SK-N-SH (cell line): ENCODE results near the gene KRTAP1-4. TPM values are rescaled to one million over a fixed set of nuclear protein-coding genes. Genes with fewer than 3 reads are reported as not detected.

Experiments
- CTCF ChIA-PET: fragments of 300-600, 350-600 bp; formaldehyde crosslinking; extraction: SDS; loops from one replicate; lab custom pipeline; 2021; lab: Yijun Ruan, JAX
- POLR2A ChIA-PET: fragments of 350-600 bp; sonication (Branson Sonifier 250); formaldehyde crosslinking; extraction: SDS; loops from one replicate; lab custom pipeline; 2020; ENCODE audit warnings: antibody characterized with exemption, inconsistent platforms; lab: Yijun Ruan, JAX
- DNase-seq: peaks from one replicate; pipeline ENCODE4 v3.0.0; 2012
- H2AFZ ChIP-seq: fragments of 200-600 bp; sonication (generic); 2 replicates; pipeline ENCODE4 v1.8.1; 2016; ENCODE audit warnings: antibody characterized with exemption, mild to moderate bottlenecking, low read depth
- H3F3A ChIP-seq: fragments of 200-600 bp; sonication (generic); replicated peaks from 2 replicates; pipeline ENCODE3; 2016; ENCODE audit warnings: antibody characterized with exemption, mild to moderate bottlenecking; ENCODE audit not compliant: insufficient read depth
- H3K27ac ChIP-seq, 2 experiments: fragments of 200-500 bp in 1 of 2; fragments of 200-600 bp in 1 of 2; sonication (Bioruptor generic) in 1 of 2; sonication (generic), shearing (Covaris generic) in 1 of 2; 2 replicates each; pipeline versions ENCODE4 v1.5.1 to v1.6.1; 2014 to 2016; ENCODE audit warnings: low read depth in 2 of 2, inconsistent platforms in 1 of 2, low read length in 1 of 2, mild to moderate bottlenecking in 1 of 2, mixed read lengths in 1 of 2
- H3K27me3 ChIP-seq: fragments of 200-600 bp; sonication (generic), shearing (Covaris generic); 2 replicates; pipeline ENCODE4 v1.6.1; 2016; ENCODE audit warnings: mixed run types; ENCODE audit not compliant: insufficient read depth
- H3K36me3 ChIP-seq, 2 experiments: fragments of 200-500 bp in 1 of 2; fragments of 200-600 bp in 1 of 2; sonication (Bioruptor generic) in 1 of 2; sonication (generic) in 1 of 2; replicated peaks in 1 of 2; 2 replicates each; pipeline versions ENCODE3 to v1.5.1; 2014 to 2016; ENCODE audit warnings: low read length in 1 of 2, mild to moderate bottlenecking in 1 of 2; ENCODE audit not compliant: insufficient read depth in 2 of 2, control insufficient read depth in 1 of 2
- H3K4me1 ChIP-seq, 2 experiments: fragments of 200-500 bp in 1 of 2; fragments of 200-600 bp in 1 of 2; sonication (Bioruptor generic) in 1 of 2; sonication (generic), shearing (Covaris generic) in 1 of 2; 2 replicates each; pipeline versions ENCODE4 v1.5.1 to v1.6.1; 2014 to 2016; ENCODE audit warnings: low read depth in 1 of 2, low read length in 1 of 2, mixed run types in 1 of 2; ENCODE audit not compliant: insufficient read depth in 2 of 2, control insufficient read depth in 1 of 2
- H3K4me2 ChIP-seq: fragments of 200-600 bp; sonication (generic), shearing (Covaris generic); 2 replicates; pipeline ENCODE4 v1.6.1; 2017; ENCODE audit warnings: mixed run types
- H3K4me3 ChIP-seq, 2 experiments: fragments of 200-500 bp in 1 of 2; fragments of 200-600 bp in 1 of 2; sonication (Bioruptor generic) in 1 of 2; sonication (generic), shearing (Covaris generic) in 1 of 2; 2 replicates each; pipeline versions ENCODE4 v1.5.1 to v1.8.1; 2014 to 2016; ENCODE audit warnings: low read depth in 2 of 2, inconsistent platforms in 1 of 2, low read length in 1 of 2, mild to moderate bottlenecking in 1 of 2, mixed read lengths in 1 of 2, moderate library complexity in 1 of 2
- H3K79me2 ChIP-seq: fragments of 200-600 bp; sonication (generic); 2 replicates; pipeline ENCODE4 v1.8.1; 2017; ENCODE audit warnings: mild to moderate bottlenecking; ENCODE audit not compliant: insufficient read depth
- H3K9ac ChIP-seq: fragments of 200-600 bp; sonication (generic); 2 replicates; pipeline ENCODE4 v1.6.1; 2017; ENCODE audit warnings: mixed run types
- H3K9me2 ChIP-seq: fragments of 200-600 bp; sonication (generic); 2 replicates; pipeline ENCODE4 v1.6.1; 2017; ENCODE audit warnings: mixed run types
- H3K9me3 ChIP-seq: fragments of 200-600 bp; sonication (generic); 2 replicates; pipeline ENCODE4 v1.6.1; 2017; ENCODE audit warnings: mixed run types, mild to moderate bottlenecking, moderate library complexity
- H4K20me1 ChIP-seq: fragments of 200-600 bp; sonication (generic); 2 replicates; pipeline ENCODE4 v1.6.1; 2017; ENCODE audit warnings: mild to moderate bottlenecking, mixed run types; ENCODE audit not compliant: insufficient read depth
- EP300 ChIP-seq, 2 experiments: IDR thresholded peaks; 2 replicates each; pipeline versions ENCODE4 v1.4.0 to v1.6.1; 2012; ENCODE audit warnings: borderline replicate concordance in 1 of 2, low read depth in 1 of 2, low read length in 1 of 2
- FOSL2 ChIP-seq: IDR thresholded peaks from 2 replicates; pipeline ENCODE4 v1.4.0; 2012; ENCODE audit warnings: low read depth, mild to moderate bottlenecking, moderate library complexity, borderline replicate concordance
- FOXJ3 ChIP-seq: sonication (generic); formaldehyde crosslinking; IDR thresholded peaks from 2 replicates; pipeline ENCODE4 v1.5.1; 2020; ENCODE audit warnings: mild to moderate bottlenecking, missing genetic modification reagents
- FOXM1 ChIP-seq: IDR thresholded peaks from 2 replicates; pipeline ENCODE4 v1.4.0; 2012; ENCODE audit warnings: low read depth, mild to moderate bottlenecking
- GABPA ChIP-seq: IDR thresholded peaks from 2 replicates; pipeline ENCODE4 v1.4.0; 2012; ENCODE audit warnings: low read depth, mild to moderate bottlenecking
- JUND ChIP-seq: IDR thresholded peaks from 2 replicates; pipeline ENCODE4 v1.4.0; 2012
- MAX ChIP-seq: IDR thresholded peaks from 2 replicates; pipeline ENCODE4 v1.4.0; 2012; ENCODE audit warnings: low read depth
- MEF2A ChIP-seq: IDR thresholded peaks from 2 replicates; pipeline ENCODE4 v1.4.0; 2012; ENCODE audit warnings: low read depth, borderline replicate concordance
- MXI1 ChIP-seq: IDR thresholded peaks from 2 replicates; pipeline ENCODE4 v1.6.1; 2012; ENCODE audit warnings: mild to moderate bottlenecking, low read depth, low read length, improper control_type of control experiment
- NFIC ChIP-seq: IDR thresholded peaks from 2 replicates; pipeline ENCODE4 v1.4.0; 2012; ENCODE audit warnings: borderline replicate concordance
- PBX3 ChIP-seq: IDR thresholded peaks from 2 replicates; pipeline ENCODE4; 2012
- POLR2AphosphoS5 ChIP-seq: IDR thresholded peaks from 2 replicates; pipeline ENCODE4 v1.6.1; 2012; ENCODE audit warnings: low read depth, low read length
- RFX5 ChIP-seq: IDR thresholded peaks from 2 replicates; pipeline ENCODE4 v1.6.1; 2012; ENCODE audit warnings: mild to moderate bottlenecking, improper control_type of control experiment, low read length
- RXRA ChIP-seq: IDR thresholded peaks from 2 replicates; pipeline ENCODE4 v1.4.0; 2012; ENCODE audit warnings: low read depth, mild to moderate bottlenecking, borderline replicate concordance
- TAF1 ChIP-seq: IDR thresholded peaks from 2 replicates; pipeline ENCODE4 v1.6.1; 2012; ENCODE audit warnings: low read depth, mild to moderate bottlenecking, low read length, moderate library complexity, borderline replicate concordance
- TCF12 ChIP-seq: IDR thresholded peaks from 2 replicates; pipeline ENCODE4 v1.4.0; 2012
- TEAD4 ChIP-seq: IDR thresholded peaks from 2 replicates; pipeline ENCODE4 v1.4.0; 2012; ENCODE audit warnings: mild to moderate bottlenecking, borderline replicate concordance; ENCODE audit not compliant: insufficient read depth
- YY1 ChIP-seq: IDR thresholded peaks from 2 replicates; pipeline ENCODE4 v1.4.0; 2012; ENCODE audit warnings: low read depth, mild to moderate bottlenecking
- WGBS: methylation state at CpG from one replicate; pipeline ENCODE4 v1.1.6; 2017; ENCODE audit warnings: low lambda C conversion rate; 5-methylcytosine and 5-hydroxymethylcytosine counted together
- polyA plus RNA-seq, 3 experiments: library from polyadenylated mRNA; depleted of rRNA; stranded (reverse); fragments of >200 nt; gene quantifications; 2 replicates each; pipeline ENCODE4 v1.2.3, GENCODE V29; 2012
- TF ChIP-seq, protein P1 (sequence below): fragments of 150-350 bp; IDR thresholded peaks from 2 replicates; pipeline ENCODE4 v1.6.1; 2017; ENCODE audit warnings: antibody characterized with exemption, low read length, low read depth, borderline replicate concordance

KRTAP1-4 gene
- polyA plus RNA-seq, 1 of the 3 experiments (the other 2 are of a cell fraction), result not detected

DNA sequence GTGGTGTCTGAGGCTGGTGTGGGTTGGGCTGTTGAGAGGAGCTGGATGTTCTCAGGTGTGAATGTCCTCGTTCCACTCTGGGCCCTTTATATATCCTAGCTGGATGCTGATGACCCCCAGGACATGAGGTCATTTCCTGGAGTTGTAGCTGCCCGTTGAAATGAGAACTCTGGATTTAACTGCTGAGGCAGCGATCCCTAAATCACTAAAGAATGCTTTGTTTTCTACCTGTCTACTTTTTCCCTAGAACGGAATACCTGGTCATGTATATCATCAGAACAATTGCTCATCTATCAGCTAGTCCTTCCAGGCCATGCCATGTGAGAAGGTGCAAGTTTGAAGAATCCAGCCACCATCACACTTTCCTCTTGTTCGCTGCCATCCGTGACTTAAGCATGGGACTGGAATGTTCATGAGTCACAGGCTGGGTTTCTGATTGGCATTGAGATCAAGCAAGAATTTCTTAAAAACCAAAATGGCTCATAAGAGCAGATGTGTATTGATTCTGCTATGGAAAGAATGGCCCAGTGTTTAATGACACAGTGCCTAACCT, 30.1 kb upstream of the KRTAP1-4 start, which contains the start of gene KRTAP2-3:
Gene KRTAP2-3, minus strand, starts transcription at position 63 of the 553 bp plus-strand sequence. CDS start 64 bp downstream, outside the sequence.
- Histone ChIP-seq H3F3A (peaks cover 30% of the 10 kb centered on the region), H3K4me3 (no peak within 1 kb of the TSS), H4K20me1 (no peaks in the 10 kb centered on the region), H3K27me3 (no peaks in the 10 kb centered on the region), H3K4me1 (peaks cover 0 to 22% of the 10 kb centered on the region in 2 experiments; a peak in 2 of 4 replicates), H3K27ac (peak within 1 kb of the TSS in 1 of 2 experiments; percentile 62; a peak in 3 of 4 replicates), H3K9me2 (no peaks in the 10 kb centered on the region), H3K9me3 (no peaks in the 10 kb centered on the region), H3K36me3 (no peaks in the 10 kb centered on the region), H3K79me2 (no peaks in the 10 kb centered on the region), H3K4me2 (peak within 1 kb of the TSS; percentile 51), H2AFZ (no peak within 1 kb of the TSS), H3K9ac (no peak within 1 kb of the TSS)
- TF ChIP-seq, protein P1, sequence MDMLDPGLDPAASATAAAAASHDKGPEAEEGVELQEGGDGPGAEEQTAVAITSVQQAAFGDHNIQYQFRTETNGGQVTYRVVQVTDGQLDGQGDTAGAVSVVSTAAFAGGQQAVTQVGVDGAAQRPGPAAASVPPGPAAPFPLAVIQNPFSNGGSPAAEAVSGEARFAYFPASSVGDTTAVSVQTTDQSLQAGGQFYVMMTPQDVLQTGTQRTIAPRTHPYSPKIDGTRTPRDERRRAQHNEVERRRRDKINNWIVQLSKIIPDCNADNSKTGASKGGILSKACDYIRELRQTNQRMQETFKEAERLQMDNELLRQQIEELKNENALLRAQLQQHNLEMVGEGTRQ, result no peak
- TF ChIP-seq NFIC, result peak; percentile 52; the same call in 1 of the 2 replicates
- TF ChIP-seq YY1, result peak; percentile 58; the same call in 1 of the 2 replicates
- TF ChIP-seq POLR2AphosphoS5, result peak; percentile 27; the same call in 1 of the 2 replicates
- TF ChIP-seq MXI1, result no peak
- TF ChIP-seq MAX, result peak; percentile 91
- TF ChIP-seq PBX3, result peak; percentile 81
- peak; percentile 13; the same call in 1 of the 2 replicates for TF ChIP-seq RXRA
- peak; percentile 95 for TF ChIP-seq FOSL2
- peak; percentile 94 for TF ChIP-seq TEAD4
- no peak for TF ChIP-seq MEF2A
- no peak for TF ChIP-seq FOXJ3 (CRISPR knock-in tag)
- no peak for TF ChIP-seq GABPA
- no peak for TF ChIP-seq FOXM1
- TF ChIP-seq TAF1, result no peak; the same call in 1 of the 2 replicates
- TF ChIP-seq RFX5, result no peak
- TF ChIP-seq TCF12, result peak; percentile 87
- peak; percentile 93 for TF ChIP-seq JUND
- TF ChIP-seq EP300 (IDR thresholded peaks at IDR 0.05; ENCODE audit: borderline replicate concordance in 1 of 2, low read depth in 1 of 2, low read length in 1 of 2), result peak in 1 of 2 experiments; percentile 76; a peak in 2 of 4 replicates
- 17% methylated on average over 6 of the region's 6 CpGs for WGBS
- ChIA-PET POLR2A (no interaction called here), CTCF (no interaction called here)
- DNase-seq, result no peak
